GF-D8 (cell line): ENCODE data around the gene KBTBD2.
"Not testable (repeated sequence)": the region's sequence is repeated elsewhere in the genome, so short reads cannot be mapped to it uniquely, and the experiment has no call there.

Experiments used
- DNase-seq: peaks from one replicate; lab custom pipeline; 2025; lab: John Stamatoyannopoulos, UW

KBTBD2 gene

DNA sequence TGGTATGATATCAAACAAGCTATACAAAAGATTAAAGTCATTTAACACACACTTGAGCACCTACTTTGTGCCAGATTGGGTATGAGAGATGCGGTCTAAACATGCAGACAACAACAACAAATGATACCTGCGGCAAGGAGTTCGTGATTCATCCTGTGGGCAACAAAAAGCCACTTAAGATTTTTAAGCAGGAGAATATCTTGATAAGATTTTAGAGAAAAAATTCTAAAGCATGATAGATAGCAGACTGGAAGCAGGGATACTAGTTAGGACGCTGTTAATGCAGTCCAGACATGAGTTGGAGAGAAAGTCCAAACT is 1.6 kb upstream of the KBTBD2 start:
- no peak for DNase-seq

DNA sequence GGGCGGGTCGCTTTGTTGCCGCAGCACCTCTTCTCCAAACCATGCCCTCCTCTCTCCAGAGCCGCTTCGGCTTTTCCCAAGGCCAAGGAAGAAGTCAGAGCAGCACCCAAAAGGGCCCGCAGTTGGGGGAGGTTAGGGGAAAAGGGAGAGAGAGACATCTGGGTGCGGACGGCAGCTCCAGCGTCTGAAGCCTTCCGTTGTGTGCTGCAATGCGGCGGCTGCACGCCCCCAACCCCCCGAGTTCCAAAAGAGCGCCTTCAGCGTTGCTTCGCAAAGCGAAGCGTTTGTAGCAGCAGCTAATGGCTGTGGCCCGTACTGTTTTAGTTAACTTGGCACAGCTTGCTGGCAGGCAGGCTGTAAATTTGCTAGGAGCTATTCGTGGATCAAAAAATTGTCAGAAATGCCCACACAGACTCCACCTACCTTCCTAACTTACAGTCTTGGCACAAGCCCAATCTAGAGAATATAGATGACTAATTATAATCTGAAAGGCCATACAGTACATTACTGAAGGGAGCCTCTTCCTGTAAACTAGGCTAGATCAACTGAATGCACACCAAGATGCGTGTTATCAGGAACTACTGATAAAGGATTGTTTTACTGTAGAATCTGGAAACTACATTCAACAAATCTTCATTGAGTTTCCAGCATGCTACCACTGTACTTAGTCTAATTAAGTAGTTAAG is 1.1 kb upstream of the KBTBD2 start:
- peak; percentile 55 for DNase-seq

DNA sequence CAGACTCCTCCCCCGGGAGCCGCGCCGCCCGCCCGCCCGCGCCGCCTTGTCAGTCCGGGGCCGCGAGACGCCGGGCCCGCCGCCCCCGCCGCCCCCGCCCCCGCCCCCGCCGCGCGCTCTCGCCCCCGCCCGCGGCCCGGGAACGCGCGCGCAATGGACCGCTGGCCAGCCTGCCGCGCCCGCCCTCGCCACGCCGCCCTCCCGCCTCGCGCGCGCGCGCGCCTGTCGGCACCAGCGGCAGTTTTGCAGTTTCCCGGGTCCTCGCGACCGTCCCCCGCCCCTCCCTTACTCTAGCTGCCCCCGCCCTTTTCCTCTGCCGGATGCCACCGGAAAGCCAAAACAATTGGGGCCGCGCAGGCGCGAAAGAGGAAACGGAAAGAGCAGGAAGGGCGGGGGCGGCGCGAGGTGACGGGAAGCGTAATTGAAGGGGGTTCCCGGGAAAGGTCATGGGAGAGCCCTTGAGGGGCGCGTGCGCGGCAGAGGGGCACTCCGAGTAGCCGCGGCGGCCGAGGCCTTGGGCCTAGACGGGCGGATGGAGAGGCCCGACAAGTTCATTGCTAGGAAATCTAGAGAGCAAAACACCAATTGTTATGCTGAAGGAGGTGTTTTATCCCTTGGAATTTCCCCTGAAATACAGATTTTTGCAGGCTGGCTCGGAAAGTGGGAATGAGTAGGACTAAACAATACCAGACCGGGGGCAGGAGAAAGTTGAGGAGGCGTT is 400 bp upstream of the KBTBD2 start:
- peak; percentile 97 for DNase-seq

DNA sequence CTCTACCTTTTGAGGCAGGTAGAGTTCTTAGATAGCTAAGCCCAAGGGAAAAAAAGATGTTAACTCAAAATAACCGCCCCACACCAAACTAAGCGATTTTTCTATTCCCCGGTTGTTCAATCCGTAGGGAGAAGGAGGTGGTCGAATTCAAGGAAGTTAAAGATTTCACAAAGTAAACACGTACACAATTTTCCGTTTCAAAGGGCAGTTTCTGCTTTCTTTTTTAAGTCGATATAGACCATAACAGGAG is 842 bp downstream of the KBTBD2 start:
- DNase-seq: no peak

DNA sequence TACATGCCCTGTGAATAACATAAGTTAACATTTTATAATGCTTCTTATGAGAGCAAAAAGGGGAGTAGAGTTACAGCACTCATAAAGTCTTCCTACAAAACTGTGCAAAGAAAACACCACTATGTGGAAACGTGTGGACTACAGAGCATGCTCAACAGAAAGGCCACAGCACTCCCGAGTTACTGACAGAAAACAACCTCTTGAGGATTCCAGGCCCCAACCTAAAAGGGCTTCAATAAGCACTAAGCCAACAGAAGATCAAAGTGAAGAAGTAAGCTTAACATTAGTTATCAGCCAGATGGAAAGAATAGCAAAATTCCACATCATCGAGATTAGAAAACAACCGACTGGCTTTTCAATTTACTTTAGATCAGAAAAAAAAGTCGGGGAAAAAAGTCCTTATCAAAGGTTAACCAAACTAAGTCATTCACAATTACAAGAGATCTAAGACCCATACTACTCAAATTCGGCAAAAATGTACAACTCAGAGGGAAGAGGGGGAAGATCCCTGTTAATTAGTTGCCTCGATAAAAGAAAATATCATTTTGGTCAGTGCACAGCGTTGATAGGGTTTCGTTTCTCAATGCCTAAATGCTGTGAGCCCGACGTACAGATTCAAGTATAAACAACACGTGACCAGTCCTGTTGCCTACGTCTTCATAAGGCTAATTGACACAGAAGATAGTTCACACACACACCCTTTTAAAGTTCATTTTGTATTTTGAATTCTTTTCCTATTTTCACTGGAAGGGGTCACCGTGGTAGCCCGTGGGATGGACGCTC is 1.4 kb downstream of the KBTBD2 start:
- DNase-seq: peak; percentile 60

DNA sequence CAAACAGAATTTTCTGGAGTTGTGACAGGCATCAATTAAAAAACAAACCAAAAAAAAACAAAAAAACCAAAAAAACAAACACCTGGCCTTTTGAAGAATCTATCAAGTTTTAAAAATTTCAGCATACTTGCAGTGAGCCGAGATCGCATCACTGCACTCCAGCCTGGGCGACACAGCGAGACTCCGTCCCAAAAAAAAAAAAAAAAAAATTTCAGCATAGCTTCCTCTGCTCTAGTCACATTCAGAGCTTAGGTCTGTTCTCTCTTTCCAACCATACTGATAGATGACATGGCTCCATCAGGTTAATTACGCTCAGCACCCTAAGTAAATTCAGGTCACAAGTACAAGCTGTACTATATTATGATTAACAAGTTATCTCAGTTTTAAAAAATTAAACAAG is 3.1 kb downstream of the KBTBD2 start:
- no peak for DNase-seq

DNA sequence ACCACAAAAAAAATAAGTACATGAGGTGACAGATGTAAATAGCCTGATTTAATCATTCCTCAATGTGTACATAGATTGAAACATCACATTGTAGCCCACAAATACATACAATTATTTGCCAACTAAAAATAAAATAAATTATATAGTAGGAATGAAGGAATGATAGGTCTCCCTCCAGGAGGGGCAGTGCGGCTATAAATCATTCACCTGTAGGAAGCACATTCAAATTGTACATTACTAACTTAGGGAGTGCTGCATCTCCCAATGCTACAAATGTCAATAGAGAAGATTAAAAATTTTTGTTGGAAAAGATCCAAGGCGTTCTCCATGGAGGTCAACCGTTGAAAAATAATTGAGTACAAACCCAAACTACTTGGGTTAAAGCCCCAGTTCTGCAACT is 4.2 kb downstream of the KBTBD2 start:
- no peak for DNase-seq

DNA sequence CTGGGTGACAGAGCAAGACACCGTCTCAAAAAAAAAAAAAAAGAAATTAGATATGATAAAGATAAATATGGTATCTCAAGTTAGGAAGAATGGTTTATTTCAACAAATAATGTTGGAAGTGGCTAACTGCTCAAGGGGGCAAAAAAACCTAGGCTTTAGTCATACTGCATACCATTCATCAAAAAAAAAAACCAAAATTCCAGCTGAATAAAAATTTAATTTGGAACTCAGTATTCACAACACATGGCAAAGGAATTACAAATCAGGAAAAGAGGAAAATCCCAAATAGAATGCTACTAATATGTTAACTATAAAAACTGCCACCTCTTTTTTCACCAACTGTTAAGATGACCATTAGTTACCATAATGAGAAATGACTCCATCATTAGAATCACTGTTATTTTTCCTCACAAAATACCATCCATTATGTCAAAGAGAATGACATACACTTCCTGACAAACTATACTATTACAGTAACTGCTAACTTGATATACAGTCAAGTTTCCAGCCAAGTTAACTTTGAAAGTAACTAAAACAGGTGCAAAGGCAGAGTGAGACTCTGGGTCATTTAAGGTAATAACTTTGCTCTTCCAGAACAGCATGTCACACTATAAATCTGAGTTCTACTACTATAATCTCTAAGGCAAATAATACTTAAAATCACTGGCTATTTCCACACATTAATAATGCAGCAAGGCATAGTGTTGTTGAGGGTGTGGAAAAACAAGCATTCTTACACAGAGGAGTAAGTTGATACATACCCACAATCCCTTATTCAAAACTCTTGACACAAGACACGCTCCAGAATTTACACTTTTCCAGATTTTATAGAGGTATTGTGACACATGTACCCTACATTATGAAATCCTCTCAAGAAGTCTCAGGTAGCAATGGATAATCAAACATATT is 10.2 kb downstream of the KBTBD2 start:
- DNase-seq: no peak

DNA sequence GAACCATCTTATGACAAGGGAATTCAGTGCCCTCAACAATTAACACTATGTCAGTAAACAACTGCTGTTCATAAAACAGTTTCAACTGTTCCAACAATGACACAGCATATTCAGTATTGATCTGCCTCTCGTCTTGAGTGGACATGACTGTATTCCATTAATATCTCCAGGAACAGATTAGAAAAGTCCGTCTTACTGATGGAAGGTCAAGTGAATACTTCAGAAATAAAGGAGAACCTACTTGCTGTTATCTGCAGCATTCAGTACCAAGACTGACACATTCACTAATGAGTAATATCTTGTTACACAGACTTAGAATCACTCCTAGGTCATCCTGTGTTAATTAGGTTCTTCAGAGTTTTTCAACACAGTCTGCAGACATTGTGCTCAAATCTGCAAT is 12.1 kb downstream of the KBTBD2 start:
- DNase-seq: no peak

DNA sequence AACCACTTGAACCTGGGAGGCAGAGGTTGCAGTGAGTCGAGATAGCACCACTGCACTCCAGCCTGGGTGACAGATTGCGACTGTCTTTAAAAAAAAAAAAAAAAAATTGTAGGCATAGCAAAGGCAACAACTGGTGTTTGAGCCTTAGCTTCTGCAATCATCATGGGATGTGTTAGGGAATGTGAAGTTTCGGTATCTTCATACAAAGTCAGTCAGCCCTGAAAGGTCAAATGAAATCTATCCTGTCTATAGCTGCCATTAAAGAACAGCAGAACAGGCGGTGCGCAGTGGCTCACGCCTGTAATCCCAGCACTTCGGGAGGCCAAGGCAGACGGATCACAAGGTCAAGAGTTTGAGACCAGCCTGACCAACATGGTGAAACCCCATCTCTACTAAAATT is 13.5 kb downstream of the KBTBD2 start:
- not testable (repeated sequence) for DNase-seq

DNA sequence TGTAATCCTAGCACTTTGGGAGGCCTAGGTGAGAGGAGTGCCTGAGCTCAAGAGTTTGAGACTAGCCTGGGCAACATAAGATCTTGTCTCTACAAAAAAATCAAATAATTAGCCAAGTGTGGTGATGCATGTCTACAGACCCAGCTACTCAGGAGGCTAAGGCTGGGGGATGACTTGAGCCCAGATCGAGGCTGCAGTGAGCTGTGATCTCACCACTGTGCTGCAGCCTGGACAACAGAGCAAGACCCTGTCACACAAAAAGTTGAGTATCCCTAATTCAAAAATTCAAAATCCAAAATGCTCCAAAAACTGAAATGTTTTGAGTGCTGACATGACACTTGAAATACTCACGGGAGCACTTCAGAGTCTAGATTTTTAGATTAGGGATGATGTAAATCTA is 19.1 kb downstream of the KBTBD2 start:
- DNase-seq: no peak

DNA sequence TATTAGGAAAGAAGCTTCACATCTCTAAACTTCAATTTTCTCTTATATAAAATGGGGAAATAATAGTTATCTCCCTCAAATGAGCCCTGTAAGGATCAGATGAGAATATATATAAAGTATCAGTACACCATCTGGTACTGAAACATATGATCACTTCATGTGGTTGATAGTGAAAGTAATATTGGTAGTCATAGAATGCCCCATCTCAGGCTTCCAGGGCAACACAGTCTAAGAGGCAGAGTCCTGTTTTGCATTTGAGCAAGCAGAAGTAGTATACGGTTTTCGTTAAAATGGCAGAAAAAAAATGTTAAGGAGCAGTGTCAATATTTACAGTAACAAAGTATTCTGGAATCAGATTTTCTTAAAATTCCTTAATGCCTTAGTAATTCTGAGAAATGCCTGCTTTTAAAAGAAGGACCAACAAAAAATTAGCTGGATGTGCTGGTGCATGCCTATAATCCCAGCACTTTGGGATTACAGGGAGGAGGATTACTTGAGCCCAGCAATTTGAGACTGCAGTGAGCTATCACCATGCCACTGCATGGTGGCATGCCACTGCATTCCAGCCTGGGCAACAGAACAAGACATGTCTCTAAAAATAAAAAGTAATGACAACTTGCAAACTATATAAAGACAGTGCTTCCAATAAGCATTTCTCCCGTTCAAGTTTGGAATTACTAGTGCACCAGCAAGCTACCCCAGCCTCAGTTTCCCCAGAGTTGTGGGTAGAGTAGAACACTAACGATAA is 19.8 kb downstream of the KBTBD2 start:
- no peak for DNase-seq

DNA sequence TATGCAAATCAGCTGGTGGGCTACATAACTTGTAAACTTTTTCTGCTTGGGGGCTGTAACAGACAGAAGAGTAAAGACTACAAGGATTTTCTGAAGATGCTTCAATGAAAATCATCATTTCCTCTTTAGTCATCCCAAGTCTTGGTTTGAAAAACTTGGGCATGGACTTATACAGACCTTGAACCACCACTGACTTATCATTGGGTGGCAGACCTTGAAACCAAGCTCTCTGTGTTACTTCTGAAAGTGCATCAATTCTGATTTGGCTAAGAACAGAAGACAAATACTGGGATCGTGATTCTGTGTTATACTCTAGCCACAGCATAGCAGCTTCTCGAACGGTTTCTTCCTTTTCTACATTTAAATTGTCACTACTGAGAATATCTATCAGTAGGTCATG is 21.3 kb downstream of the KBTBD2 start:
- DNase-seq: no peak

DNA sequence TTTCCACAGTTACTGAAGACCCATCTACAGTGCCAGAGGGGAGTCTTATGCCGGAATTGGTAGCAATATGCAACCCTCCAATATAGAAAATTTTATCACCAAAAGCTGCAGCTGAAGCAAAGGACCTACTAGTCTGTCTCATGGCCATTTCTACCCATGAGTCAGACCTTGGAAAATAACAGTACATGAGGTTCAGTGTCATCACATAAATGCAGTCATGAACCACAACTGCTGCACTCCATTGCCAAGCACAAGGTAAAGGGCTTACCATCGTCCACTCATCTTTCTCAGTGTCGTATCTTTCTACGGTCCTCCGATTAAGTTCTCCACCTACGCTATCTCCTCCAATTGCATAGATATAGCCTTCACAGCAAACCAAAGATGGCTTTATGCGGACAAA is 21.8 kb downstream of the KBTBD2 start:
- no peak for DNase-seq

DNA sequence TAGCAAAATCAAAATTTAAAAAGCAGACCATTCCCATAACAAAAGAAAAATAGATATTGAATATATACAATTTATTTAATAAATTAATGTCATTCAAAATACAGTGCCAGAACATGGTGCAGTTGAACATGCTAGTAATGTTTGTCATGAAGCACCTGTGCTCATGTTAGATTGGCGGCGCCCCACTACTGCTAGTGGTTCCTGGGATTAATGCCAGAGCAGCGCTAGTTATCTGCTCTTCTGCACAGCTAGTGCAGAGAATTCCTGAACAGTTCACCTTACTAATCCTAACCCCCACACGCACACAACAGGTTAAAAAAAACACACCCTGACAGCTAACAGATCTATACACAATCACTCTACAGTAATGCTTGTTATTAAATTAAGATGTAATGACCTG is 23.4 kb downstream of the KBTBD2 start:
- no peak for DNase-seq

DNA sequence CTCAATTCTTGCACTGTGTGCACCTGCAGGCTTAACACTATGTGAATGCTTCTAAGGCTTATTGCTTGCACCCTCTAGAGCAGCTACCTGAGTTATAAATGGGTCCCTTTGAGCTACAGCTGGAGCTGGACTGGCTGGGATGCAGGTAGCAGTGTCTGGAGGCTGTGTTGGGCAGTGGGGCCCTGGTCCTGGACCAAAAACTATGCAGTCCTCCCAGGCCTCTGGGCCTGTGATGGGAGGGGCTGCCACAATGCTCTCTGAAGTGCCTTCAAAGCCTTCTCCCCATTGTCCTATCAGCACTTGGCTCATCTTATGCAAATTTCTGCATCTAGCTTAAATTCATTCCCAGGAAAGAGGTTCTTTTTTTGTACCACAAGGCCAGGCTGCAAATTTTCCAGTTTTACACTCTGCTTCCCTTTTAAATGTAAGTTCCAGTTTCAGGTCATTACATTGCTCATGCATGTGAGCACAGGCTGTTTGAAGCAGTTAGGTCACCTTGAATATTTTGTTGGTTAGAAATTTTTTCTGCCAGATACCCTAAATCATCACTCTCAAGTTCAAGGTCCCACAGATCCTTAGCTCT is 26.0 kb downstream of the KBTBD2 start:
- DNase-seq: no peak

DNA sequence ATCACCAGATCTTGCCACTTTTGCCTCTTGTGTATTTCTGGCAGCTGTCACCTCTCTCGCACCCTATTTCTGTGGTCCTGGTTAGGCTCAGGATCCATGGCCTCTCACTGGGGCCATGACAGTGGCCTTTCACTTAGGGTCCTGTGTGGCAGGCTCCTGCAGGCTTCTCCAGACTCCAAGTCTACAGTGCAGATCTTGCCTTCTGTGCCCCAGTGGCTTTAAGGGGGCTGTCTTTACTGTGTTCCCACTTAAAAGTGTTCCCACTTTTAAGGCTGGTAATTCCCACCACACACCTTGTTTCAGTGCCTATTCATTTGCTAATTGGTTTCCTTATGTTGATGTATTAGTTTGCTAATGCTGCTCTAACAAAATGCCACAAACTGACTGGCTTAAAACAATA is 27.7 kb downstream of the KBTBD2 start:
- not testable (repeated sequence) for DNase-seq

DNA sequence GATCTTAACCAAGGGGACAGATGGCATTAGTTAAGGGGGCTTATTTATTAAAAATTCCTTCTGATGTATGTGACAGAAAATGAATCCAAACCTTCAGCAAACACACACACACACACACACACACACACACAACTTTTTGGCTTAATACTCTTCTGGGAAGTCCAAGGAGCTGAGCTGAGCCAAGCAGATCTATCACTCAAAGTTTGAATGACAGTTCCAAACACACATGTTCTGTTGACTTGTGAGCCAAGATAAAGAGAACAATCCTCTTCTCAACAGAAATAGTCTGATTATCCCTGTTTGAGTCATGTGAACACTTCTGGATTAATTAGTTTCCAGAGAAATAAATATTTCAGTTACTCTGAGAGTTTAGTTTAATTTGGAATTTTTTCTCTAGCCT is 31.5 kb downstream of the KBTBD2 start:
- no peak for DNase-seq

DNA sequence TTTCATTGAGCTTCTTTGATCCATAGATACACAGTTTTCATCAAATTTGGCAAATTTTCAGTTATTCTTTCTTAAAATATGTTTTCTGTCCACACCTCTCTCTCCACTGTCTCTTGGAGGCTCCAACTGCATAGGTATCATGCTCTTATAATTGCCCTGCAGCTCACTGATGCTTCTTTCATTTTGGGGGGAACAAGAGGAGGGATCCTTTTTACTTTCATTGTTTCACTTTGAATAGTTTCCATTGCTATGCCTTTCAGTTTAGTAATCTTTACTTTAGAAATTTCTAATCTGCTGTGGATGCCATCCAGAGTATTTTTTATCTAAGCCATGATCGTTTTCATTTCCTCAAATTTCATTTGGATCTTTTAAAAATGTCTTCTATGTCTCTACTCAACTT is 32.9 kb downstream of the KBTBD2 start:
- DNase-seq: no peak

DNA sequence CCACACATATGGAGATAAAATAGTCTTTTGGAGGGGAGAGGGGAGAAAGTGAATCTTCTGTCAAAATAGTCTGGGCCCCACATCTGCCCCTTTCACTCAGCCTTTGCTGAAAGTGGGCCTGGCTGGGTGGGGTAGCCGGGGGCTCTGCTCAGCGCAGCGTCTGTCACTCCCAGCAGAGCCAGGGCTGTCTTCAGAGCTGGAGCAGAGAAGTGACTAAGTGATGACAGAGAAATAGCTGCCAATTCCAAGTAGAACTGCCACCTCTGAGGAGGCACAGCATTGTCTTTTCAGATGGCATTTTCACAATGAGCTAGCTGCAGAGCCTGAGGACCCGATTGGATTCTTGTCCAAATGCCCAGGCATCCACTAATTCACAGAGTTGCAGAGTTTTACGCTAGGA is 34.5 kb downstream of the KBTBD2 start:
- DNase-seq: not testable (repeated sequence)
